K562 (cell line): ENCODE results near the gene TTC21A. TPM values are rescaled to one million over a fixed set of nuclear protein-coding genes. Genes with fewer than 3 reads are reported as not detected.

Experiments used
- ATAC-seq: fragments of 200-7000 bp; cut with Tn5 transposase; 3 replicates; pipeline ENCODE4 v1.9.1; 2020; ENCODE audit warnings: moderate library complexity
- BruUV-seq: library from RNA; stranded (reverse); fragments of 400-500 nt; replicated peaks from 2 replicates; lab custom pipeline; 2021; lab: Mats Ljungman, UMichigan
- CTCF ChIA-PET: fragments of 300-600 bp; formaldehyde crosslinking; extraction: SDS; loops from one replicate; lab custom pipeline; 2021; ENCODE audit warnings: low intra/inter-chr PET ratio; lab: Yijun Ruan, JAX
- POLR2A ChIA-PET: fragments of 300-600, 350-650 bp; sonication (Branson Sonifier 250); formaldehyde crosslinking; extraction: SDS; loops from one replicate; lab custom pipeline; 2021; ENCODE audit warnings: antibody characterized with exemption, inconsistent platforms; lab: Yijun Ruan, JAX
- DNase-seq, 4 experiments: peaks; one replicate each; pipeline versions ENCODE4 v3.0.0 to v3.0.0-alpha.2; 2011 to 2018; ENCODE audit warnings: low spot score in 3 of 4, mixed read lengths in 3 of 4; ENCODE audit errors: extremely low read depth in 1 of 4
- FAIRE-seq: peaks from 2 replicates; lab custom pipeline; 2011; peaks lifted over from hg19 to GRCh38; lab: Jason Lieb, UNC
- H2AFZ ChIP-seq: 2 replicates; pipeline ENCODE4 v1.6.0; 2011; ENCODE audit warnings: low read depth, low read length, control low read depth, inconsistent platforms
- H3K27ac ChIP-seq: fragments of 200-600 bp; 3 replicates; pipeline ENCODE4 v1.8.0; 2011; ENCODE audit warnings: low read depth, mild to moderate bottlenecking, control low read depth, inconsistent platforms, low read length, moderate library complexity, mixed read lengths; ENCODE audit errors: extremely low read depth
- H3K27me3 ChIP-seq, 2 experiments: fragments of 300-600 bp in 1 of 2; 2 replicates in 1 of 2; 3 replicates in 1 of 2; pipeline versions ENCODE4 v1.6.0 to v1.8.0; 2011; ENCODE audit warnings: inconsistent platforms in 2 of 2, low read length in 2 of 2, mild to moderate bottlenecking in 1 of 2, mixed read lengths in 1 of 2, moderate library complexity in 1 of 2; ENCODE audit not compliant: control insufficient read depth in 2 of 2, insufficient read depth in 2 of 2
- H3K36me3 ChIP-seq: fragments of 300-600 bp; 3 replicates; pipeline ENCODE4 v1.8.0; 2011; ENCODE audit warnings: mild to moderate bottlenecking, low read length, inconsistent platforms; ENCODE audit not compliant: control insufficient read depth, insufficient read depth
- H3K4me1 ChIP-seq, 2 experiments: fragments of 200-600 bp in 1 of 2; replicated peaks in 1 of 2; 2 replicates in 1 of 2; 3 replicates in 1 of 2; pipeline versions ENCODE4 v1.5.1 to v1.8.0; 2011; ENCODE audit warnings: inconsistent platforms in 2 of 2, low read length in 2 of 2, mild to moderate bottlenecking in 1 of 2, mixed read lengths in 1 of 2, moderate library complexity in 1 of 2; ENCODE audit not compliant: control insufficient read depth in 2 of 2, insufficient read depth in 2 of 2
- H3K4me2 ChIP-seq: 2 replicates; pipeline ENCODE4 v1.6.1; 2011; ENCODE audit warnings: low read length, control low read depth, inconsistent platforms, mixed read lengths; ENCODE audit not compliant: insufficient read depth
- H3K4me3 ChIP-seq: fragments of 200-600 bp; sonication (generic), shearing (Covaris generic); 2 replicates; pipeline ENCODE4 v1.5.1; 2016; ENCODE audit warnings: control low read depth, inconsistent platforms
- H3K79me2 ChIP-seq: fragments of 200-600 bp; 3 replicates; pipeline ENCODE4 v1.8.0; 2011; ENCODE audit warnings: low read length, inconsistent platforms; ENCODE audit not compliant: control insufficient read depth, insufficient read depth
- H3K9ac ChIP-seq, 2 experiments: 2 replicates each; pipeline versions ENCODE4 v1.6.0 to v1.6.1; 2011; ENCODE audit warnings: low read depth in 2 of 2, low read length in 2 of 2, control low read depth in 1 of 2, inconsistent platforms in 1 of 2, mild to moderate bottlenecking in 1 of 2, mixed read lengths in 1 of 2; ENCODE audit not compliant: insufficient read depth in 1 of 2
- H3K9me1 ChIP-seq: one replicate; pipeline ENCODE4 v1.6.0; 2011; ENCODE audit warnings: inconsistent platforms, mild to moderate bottlenecking, low read length, moderate library complexity; ENCODE audit not compliant: control insufficient read depth, insufficient read depth
- H3K9me3 ChIP-seq: replicated peaks from 2 replicates; pipeline ENCODE4 v1.5.1; 2011; ENCODE audit warnings: low read depth, low read length, inconsistent platforms; ENCODE audit not compliant: control insufficient read depth, insufficient read depth
- H4K20me1 ChIP-seq: replicated peaks from 2 replicates; pipeline ENCODE4 v1.6.1; 2011; ENCODE audit warnings: low read length, inconsistent platforms, mixed read lengths; ENCODE audit not compliant: control insufficient read depth, insufficient read depth
- CBX3 ChIP-seq, 2 experiments: IDR thresholded peaks; 1 replicate in 1 of 2; 2 replicates in 1 of 2; pipeline ENCODE4 v1.6.1; 2012; ENCODE audit warnings: inconsistent platforms in 2 of 2, low read length in 2 of 2, borderline replicate concordance in 1 of 2, control low read depth in 1 of 2
- CTBP1 ChIP-seq: fragments of 450-650 bp; IDR thresholded peaks from 2 replicates; pipeline ENCODE4 v1.6.1; 2016; ENCODE audit warnings: borderline replicate concordance
- MTF1 ChIP-seq: fragments of 250-450 bp; sonication (Bioruptor Pico); IDR thresholded peaks from 2 replicates; pipeline ENCODE4 v1.9.0; 2021; ENCODE audit warnings: moderate library complexity, mild to moderate bottlenecking, inconsistent platforms, borderline replicate concordance
- PML ChIP-seq: IDR thresholded peaks from 2 replicates; pipeline ENCODE4 v1.6.1; 2012; ENCODE audit warnings: low read length, inconsistent platforms
- SNRNP70 ChIP-seq: fragments of 200-400 bp; formaldehyde crosslinking; optimal IDR thresholded peaks from 2 replicates; pipeline ENCODE3; 2017; ENCODE audit warnings: low read depth, low read length
- ZNF133 ChIP-seq: fragments of 250-450 bp; sonication (Bioruptor Pico); IDR thresholded peaks from 2 replicates; pipeline ENCODE4 v1.4.0; 2020; ENCODE audit warnings: mild to moderate bottlenecking
- WGBS: fragments of 100-300 bp; shearing (Covaris generic); methylation state at CpG from one replicate; pipeline ENCODE4 v1.1.6; 2016; ENCODE audit warnings: low coverage, mixed read lengths; ENCODE audit not compliant: insufficient coverage; ENCODE audit errors: missing lambda C conversion rate; 5-methylcytosine and 5-hydroxymethylcytosine counted together
- in situ Hi-C: fragments of 300-500 bp; cut with MboI; formaldehyde crosslinking; loops from 4 replicates; pipeline ENCODE4 v1.15.0; 2018; ENCODE audit warnings: inconsistent platforms, mixed read lengths
- intact Hi-C: fragments of 100-400 bp; cut with micrococcal nuclease; formaldehyde crosslinking; loops from 2 replicates; pipeline ENCODE4 v1.14.2; 2022
- polyA plus RNA-seq, 8 experiments: library from polyadenylated mRNA; depleted of rRNA in 4 of 8; stranded (reverse) in 5 of 8; unstranded in 3 of 8; fragments of >200 nt; fragmentation: Nextera tagmentation in 2 of 8; fragmentation: Illumina TruSeq in 1 of 8; extraction: Ambion mirVana in 2 of 8; extraction: Trizol in 1 of 8; gene quantifications; 2 replicates each; pipeline versions ENCODE4 v1.2.1 to v1.2.3, GENCODE V29; 2011 to 2014; ENCODE audit warnings: inconsistent platforms in 1 of 8, missing spikeins in 1 of 8
- total RNA-seq, 7 experiments: library from RNA; depleted of rRNA in 6 of 7; stranded (reverse); fragments of >200 nt in 6 of 7; fragmentation: Illumina TruSeq in 2 of 7; extraction: Trizol in 2 of 7; gene quantifications; 2 replicates each; pipeline versions ENCODE4 v1.2.1 to v1.2.3, GENCODE V29; 2011 to 2021; ENCODE audit warnings: low replicate concordance in 1 of 7

TTC21A gene
- total and polyA plus RNA-seq, 9 of the 15 experiments (the other 6 are each of a cell fraction or from before 2014, with no cell fraction given): 0.22 to 1.4 (median 0.70) TPM

- Histone ChIP-seq H3K27me3 (no peaks in the 10 kb centered on the region; a peak in 1 of 5 replicates), H3K9me1 (peaks cover 35% of the 10 kb centered on the region), H2AFZ (no peak overlapping the region), H3K36me3 (peaks cover 57% of the 10 kb centered on the region), H3K9me3 (no peaks in the 10 kb centered on the region), H3K79me2 (peaks cover 76% of the 10 kb centered on the region), H3K4me3 (no peak overlapping the region), H3K27ac (peak overlapping the region; percentile 35; the same call in 1 of the 3 replicates), H3K4me2 (peak overlapping the region; percentile 80; the same call in 1 of the 2 replicates), H3K9ac (peak overlapping the region in 1 of 2 experiments; percentile 18; a peak in 3 of 4 replicates), H3K4me1 (peaks cover 61 to 74% of the 10 kb centered on the region in 2 experiments), H4K20me1 (peaks cover 63% of the 10 kb centered on the region)
- FAIRE-seq: no peak
- BruUV-seq: no TSS peak
- DNase-seq: no peak
- TF ChIP-seq CBX3 (IDR thresholded peaks at IDR 0.05; ENCODE audit: borderline replicate concordance in 1 of 2, low read length in 2 of 2) (no peak), PML (0 out of 2 replicates have a peak, but pooled peaks have one; percentile 2), ZNF133 (CRISPR knock-in tag) (no peak), MTF1 (CRISPR knock-in tag) (no peak), CTBP1 (no peak), SNRNP70 (no peak)
- POLR2A ChIA-PET: interaction anchor here (0.8 to 1.9 kb wide), 5 partner anchors 19 to 544 kb away, joined by 3 to 5 read pairs (median 3); no protein-coding TSS in a partner anchor
- in situ Hi-C loops: no loop called here
- intact Hi-C loops: loop anchor here (2.0 kb wide), 1 partner anchor 22 kb away; no protein-coding TSS in a partner anchor
- 34% methylated on average over 4 of the region's 4 CpGs for WGBS
- CTCF ChIA-PET: no interaction called here
- no peak for ATAC-seq
Measured at GRCh38 chr3:39149059-39149455, 41.6 kb downstream of the TTC21A start.
